NCI-H1436 treated with DMSO at 0.1 percent for 48 hours (cell line): ENCODE data around the gene SPINK6.

ENCODE experiments used
- DNase-seq: peaks from one replicate; lab custom pipeline; 2025; lab: John Stamatoyannopoulos, UW

SPINK6 gene

DNA sequence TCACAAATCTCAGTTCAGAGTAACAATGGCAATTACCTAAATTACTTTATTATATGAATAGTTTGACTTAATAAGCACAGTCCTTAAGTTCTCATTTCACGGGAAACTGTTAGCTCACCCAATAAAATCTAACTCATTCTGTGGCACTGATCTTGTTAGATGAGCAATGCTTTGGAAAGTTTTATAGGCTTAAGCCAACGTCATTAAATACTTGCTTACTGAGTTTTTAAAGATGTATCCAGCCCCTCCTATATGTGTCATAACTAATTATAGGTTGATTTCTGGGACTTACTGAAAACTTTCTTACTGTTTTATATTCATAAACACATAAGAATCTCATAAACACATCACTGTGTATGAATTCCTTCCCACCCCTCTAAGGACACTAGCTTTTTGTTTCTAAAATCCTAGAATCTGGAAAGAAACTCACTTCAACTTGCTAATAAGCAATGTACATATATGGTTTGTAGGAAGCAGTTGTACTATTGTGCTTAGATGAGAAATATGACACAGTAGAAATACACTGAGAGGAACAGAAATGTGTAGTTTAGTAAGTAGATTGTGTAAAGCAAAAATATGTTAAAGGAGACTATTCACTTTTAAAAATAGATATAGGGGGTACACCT, 21.4 kb downstream of the SPINK6 start:
- DNase-seq = no peak

DNA sequence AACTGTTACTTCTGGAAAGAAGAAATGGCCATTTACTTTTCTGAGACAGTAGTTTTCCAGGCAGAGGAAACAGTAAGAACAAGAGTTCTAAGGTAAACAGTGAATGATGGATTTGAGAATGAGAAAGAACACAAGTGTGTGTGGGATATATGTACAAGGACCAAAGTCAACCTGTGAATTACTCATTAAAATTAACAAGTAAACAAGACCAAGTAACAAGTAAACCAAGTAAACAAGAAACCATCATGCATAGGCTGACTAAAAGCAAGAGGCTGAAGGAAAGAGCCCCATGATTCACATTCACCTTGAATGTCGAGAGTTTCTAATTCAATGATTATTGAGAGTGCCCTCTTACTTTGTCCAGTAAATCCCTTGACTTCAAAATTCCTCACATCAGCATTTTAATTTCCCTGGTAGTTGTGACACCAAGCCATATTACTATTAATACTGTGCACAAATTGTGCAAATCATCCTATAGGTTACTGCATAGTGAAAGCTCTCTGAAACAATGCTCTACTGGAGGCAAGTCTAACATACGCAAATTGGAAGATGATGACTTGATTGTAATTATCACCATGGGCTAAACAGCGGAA, 25.6 kb downstream of the SPINK6 start:
- no peak for DNase-seq

DNA sequence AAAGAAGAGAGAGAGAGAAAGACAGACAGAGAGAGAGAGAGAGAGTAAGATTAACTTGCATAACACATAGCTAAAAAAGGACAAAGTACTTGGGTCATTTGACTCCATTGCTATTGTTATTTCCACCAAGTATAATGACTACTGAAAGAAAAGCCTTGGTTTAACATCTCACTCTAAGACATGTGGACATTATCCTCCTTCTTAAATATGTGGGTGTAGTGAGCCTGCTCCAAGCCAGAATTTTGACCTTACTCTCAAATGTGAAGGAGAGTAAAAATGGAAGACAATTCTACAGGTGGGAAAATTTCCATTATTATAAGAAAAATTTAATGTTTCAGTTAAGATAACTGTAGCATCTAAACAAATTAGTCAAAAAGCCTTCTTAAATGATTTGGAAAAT, 27.0 kb downstream of the SPINK6 start:
- no peak for DNase-seq

DNA sequence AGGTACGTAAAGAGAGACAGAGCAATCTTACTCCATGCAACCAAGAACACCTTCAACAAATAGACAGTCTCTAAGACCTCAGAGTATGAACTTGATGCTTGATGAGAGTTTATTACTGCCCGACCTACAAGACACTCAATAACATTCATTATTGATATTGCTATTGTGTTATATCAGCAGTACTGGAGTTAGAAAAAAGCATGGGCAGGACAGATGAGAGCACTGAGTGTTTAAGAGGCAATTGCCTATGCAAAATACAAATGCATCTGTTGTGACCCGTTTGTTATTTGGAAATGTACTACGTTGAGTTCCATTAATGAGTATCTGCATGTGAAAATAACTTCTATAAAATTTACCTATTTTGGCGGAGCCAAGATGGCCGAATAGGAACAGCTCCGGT, 27.4 kb downstream of the SPINK6 start:
- DNase-seq = no peak

DNA sequence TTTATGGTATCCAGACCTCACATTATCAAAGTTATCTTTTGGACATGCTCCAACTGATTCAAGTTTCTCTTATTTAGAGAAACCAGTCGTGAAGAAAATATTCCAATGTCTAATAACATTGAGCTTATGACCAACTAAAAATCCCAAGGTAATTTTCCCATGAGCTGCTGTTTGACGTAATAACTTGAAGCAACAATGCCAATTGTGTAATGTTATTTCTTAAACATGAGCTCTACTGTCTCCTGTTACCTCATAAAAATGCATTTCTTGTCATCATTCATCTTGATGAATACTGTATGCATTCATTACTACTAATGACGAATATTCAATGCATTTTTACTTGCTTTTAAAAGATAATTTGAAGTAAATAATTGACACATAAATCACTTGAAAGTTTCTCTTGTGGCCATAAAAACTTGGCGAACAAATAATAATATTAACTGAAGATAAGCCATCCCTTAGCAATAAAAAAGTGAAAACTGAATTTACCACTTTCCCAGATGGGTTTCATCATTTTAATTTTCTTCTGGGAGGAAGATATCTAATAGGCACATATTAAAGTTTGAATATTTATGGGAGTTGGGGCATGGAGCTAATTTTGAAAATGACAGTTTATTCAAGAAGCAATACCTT, 35.1 kb downstream of the SPINK6 start:
- DNase-seq = no peak

DNA sequence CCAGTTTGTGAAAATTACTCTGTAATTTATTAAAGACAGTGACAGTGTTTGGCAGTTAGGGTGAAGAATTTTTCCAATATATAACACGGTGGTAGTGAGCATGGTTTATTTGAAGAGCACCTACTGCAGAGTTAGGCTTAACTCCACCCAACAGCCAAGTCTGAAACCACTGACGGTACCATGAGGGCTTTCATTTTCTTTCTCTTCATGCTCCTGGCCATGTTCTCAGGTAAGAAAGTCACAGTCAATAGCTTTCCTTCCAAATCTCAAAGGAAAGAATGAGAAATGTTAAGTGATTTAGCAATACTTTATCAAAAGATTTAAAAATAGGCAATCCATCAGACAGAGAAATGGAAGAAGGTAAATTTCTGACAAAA, 35.6 kb downstream of the SPINK6 start, which contains the start of gene MARCOL:
MARCOL (plus strand) TSS at position 108 of the 377 bp plus-strand sequence; CDS start at position 181, 73 bp downstream.
- no peak for DNase-seq

DNA sequence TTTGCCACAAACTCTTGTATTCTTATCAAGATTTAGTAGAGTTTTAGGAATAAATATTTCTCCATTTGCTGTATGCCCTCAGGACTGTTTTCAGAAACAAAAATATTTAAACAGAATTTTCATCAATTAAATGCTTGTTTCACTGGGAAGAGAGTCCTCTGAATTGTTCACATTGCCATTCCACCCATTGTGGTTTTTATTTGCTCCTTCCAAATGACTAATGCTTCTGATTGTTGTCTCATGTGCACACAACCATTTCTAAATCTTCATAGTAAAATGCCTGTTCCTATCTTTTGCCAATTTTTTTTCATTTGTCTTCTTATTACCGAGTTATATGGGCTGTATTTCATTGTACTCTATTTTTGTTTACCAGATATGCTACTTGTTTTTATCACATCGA, 46.1 kb downstream of the SPINK6 start:
- DNase-seq = no peak

DNA sequence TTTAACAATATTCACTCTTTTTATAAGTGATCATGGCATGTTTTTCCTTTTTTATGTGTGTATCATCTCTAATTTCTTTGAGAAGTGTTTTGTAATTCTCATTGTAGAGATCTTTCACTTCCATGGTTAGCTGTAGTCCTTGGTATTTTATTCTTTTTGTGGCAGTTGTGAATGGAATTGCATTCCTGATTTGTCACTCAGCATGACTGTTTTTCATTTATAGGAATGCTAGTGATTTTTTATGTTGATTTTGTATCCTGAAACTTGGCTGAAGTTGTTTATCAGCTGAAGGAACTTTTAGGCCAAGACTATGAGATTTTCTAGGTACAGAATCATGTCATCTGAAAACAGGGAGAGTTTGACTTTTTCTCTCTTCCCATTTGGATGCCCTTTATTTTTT, 52.6 kb downstream of the SPINK6 start:
- no peak for DNase-seq

DNA sequence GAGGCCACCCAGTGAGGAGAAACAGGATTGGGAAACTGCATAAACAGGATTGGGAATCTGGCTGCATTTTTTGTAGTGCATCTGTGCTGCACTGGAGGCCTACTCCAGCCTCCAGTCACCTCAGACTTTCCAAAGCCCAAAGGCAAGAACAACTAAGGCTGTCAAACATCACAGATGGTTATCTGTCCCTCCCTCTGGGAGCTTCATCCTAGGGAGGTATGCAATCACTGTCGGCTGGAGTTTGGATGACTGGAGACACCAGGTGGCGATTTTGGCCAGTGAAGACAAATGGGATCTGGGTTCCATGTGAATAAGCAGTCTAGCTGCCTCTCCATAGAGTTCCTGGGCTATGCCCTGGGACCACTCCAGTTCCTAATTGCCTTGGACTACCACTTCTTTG, 56.4 kb downstream of the SPINK6 start:
- DNase-seq = no peak

DNA sequence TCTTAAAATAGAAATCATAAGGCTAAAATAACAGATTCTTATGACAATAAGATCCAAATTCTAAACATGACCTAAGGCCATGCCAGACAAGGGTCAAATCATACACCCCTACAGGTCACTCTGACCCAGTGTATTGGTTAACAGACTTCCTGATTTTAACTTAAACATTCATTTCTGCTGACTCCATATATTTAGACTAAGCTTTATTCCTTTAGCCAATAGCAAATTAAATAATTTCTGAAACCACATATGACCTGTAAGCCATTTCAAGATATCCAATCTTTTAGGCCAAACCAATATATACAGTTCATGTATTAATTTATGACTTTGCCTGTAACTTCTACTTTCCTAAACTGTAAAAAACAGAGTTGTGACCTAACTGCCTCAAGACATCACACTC, 58.4 kb downstream of the SPINK6 start:
- no peak for DNase-seq
